NCI-H1048 (cell line): Measurements from ENCODE around the gene ETS1.

Source experiments
- DNase-seq: peaks from one replicate; lab custom pipeline; 2025; lab: John Stamatoyannopoulos, UW

Gene ETS1

DNA sequence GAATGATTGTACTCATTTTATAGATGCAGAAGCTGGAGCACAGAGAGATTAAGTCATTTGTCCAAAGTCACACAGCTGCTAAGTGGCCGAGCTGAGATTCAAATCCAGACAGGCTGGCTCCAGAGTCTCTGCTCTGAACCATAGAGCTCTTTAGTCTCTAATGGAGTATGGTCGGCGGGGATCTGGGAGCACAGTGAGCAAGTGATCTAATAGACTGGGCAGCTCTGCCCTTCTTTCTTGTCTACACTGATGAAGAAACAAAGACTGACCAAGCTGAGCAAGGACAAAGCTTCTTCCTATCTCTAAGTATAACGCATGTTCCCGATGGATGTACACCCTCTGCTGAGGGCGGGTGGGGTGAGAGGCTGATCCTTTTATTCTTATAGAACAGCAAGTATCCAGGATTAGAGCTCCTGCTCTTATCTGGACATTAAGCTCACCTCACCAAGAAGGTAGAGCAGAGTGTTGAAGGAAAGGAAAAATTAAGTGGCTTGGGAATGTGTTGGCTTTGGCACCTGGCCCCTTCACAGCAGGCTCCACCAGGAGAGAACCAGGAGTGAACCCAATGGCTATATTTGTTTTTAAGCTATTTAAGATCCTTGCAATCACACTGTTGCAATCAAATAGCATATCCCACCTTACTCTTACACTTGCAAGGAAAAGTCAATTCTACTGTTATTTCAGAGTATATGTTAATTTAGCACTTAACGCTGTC, 68.7 kb downstream of the ETS1 start:
- no peak for DNase-seq

DNA sequence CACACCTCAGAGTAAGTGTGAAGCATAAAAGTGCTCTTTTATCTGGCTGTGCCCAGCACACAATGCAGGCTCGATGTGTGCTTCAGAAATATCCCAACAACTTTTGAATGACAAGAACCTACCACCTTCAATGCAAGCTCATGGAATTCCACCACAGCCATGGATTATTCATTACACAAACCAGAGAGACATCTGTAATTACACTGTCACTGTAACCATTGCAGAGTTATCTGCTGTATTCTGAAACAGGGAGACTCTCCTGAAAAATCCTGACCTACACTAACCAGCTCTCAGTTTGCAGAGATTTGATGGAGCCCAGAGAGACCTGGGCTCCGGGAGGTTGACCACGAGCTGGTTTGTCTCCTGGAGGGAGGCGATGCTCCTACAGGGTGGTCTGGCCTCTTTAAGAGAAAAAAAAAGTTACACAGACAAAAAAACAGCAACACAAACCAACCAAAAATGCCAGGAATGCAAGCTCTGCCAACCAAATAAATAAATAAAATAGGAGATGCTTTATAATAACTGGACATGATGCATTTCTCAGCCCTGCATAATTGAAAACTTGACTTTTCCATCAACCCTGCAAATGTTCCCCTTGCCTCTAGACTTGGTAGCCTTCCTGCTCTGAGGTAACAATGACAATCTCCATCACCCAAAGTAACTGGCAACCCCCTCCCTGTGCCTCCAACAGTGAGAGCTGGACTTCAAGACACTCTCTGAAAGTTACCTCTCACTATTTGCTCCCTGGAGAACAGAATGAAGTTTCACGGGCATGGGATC, 69.7 kb downstream of the ETS1 start:
- DNase-seq = no peak

DNA sequence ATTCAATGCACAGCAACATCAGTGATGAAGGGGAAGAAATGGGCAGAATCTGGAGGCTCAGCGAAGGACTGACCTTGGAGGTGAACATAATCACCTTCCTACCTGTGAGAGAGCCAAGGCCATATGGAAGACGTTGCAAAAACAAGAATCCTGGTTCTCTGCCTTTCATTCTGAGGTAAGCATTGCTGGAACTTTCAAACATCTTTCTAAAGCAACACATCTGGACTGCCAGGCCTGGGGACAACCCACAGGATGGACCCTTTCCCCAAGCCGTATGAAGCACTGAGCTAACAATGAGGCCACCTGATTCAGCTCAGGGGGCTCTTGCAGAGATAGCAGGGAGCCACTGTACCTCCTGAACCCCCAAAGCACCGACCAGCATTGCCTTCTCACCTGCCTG, 70.5 kb downstream of the ETS1 start:
- DNase-seq = no peak

DNA sequence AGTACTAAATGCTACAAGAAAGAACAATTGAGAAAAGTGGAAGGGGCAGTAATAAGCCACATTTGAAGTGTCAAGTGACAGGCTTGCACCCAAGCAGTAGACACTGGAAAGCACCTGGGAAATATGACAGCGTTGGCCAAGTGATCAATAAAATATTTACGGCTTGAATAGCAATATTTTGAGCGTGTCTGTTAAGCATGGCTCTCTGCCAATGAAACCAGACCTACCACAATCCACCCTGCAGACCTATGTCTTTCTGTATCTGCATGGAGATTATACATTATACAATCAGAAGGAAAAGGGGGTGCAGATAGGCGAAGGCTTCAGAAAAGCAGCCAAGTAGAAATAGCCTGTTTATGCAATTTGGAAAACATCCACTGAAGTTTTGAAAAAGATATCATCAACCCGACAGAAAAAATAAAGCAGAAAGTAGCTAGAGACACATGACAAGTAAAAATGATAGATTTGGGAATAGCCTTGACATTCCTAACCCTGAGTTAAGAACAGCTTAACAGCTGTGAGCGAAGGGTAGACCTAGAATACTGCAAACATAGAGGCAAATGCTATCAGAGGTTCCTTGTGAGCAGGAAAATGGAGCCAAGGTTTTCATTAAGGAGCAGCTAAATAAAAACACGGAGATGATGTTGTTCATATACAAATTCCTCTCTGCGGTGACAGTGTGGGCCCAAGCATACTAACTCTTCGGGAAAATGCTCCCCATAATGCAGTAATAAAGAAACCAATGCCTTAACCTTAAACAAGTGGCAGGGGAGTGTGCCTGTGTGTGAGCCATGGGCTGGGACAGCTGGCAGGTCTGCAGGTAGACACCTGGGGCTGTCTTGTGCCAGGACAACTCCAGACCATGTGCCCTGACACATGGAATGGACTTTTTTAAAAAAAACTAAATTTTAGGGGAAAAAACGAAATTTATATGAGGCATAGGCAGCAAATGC, 71.3 kb downstream of the ETS1 start:
- DNase-seq = no peak

DNA sequence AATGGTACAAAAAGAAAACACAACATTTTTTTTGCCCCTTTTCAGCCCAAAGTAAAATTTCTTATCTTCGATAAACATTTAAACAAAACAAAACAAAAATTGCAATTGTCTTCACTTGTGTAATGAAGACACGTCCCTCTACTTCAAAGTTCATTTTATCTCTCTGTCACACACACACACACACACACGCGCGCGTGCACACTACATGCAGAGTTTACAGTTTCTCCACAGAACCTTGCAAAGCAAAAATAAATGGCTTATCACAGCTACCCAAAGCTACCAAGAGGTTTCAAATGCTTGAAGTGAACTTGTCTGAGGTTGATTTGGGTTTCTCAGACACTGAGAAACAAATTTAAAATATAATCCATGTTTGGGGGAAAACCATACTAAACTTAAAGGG, 72.3 kb downstream of the ETS1 start:
- no peak for DNase-seq

DNA sequence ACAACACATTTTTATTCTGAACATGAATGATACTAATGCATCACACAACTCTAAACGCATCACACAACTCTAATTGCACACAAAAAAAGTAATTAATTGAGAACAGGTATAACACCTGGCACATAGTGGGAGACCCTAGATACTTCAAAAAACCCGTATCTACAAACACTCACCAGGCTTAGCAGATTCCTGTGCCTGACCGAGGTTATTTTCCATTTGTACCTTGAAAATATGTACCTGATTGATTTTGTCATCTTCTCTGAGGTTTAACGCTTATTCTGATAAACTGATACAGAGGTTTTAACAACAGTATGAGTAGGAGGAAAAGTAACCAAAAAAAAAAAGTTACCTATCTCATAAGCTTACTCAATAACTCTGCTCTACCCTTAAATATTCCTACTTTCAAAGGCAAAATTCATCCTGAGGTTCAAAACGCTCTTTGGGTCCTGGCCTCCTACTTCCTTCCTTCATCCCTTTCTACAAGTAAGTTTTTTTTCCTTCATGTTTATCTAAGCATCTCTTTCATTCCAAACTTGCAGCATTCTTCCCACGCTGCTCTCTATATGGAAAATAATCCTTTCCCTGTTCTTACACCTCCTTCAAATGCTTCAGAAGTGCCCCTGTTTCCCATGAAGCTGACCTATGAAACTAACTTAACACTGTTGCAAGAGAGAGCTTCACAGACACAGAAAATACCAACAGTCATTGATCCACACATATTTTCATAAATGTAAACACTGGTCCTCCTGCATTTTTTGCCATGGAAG, 73.3 kb downstream of the ETS1 start:
- DNase-seq = no peak

DNA sequence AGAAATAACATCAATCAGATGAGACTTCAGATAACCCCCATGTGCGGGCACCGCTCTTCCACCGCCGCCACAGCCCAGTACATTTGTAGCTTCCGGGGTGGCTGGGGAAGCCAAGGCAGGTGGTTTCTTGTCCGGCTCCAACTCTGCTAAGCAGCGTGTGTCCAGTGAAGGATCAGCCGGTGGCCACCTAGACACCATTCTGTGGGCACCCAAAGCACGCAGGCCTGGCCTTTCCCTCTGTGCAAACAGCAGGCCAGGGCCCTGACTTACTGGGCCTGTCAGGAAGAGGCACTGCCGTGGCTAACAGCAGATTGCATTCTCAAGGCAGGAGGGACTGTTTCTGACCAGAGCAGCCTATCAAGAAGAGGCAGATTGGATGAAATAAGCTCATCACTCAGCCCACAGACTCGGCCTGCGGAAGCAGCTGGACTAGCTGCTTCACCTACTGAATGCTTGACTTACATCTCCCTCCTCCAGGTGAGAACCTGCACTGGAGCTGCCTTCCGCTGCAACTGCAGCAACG, 74.8 kb downstream of the ETS1 start:
- DNase-seq = no peak

DNA sequence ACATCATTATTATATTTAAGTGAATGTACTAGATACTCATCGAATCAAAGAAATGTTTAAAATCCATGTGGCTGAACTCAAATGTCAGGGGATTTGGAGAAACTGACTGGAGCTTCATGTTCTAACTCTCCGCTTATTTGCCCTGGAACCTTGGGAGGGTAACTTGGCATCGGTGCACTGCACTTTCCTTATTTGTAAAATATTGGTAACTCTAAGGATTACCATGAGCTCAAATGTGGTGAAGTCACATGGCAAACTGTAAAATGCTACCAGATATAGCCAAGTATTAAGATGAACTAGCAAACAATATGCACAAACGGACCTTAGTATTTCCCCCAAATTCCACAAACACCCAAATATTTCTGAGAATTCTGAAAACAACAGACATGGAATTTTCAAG, 75.6 kb downstream of the ETS1 start:
- no peak for DNase-seq

DNA sequence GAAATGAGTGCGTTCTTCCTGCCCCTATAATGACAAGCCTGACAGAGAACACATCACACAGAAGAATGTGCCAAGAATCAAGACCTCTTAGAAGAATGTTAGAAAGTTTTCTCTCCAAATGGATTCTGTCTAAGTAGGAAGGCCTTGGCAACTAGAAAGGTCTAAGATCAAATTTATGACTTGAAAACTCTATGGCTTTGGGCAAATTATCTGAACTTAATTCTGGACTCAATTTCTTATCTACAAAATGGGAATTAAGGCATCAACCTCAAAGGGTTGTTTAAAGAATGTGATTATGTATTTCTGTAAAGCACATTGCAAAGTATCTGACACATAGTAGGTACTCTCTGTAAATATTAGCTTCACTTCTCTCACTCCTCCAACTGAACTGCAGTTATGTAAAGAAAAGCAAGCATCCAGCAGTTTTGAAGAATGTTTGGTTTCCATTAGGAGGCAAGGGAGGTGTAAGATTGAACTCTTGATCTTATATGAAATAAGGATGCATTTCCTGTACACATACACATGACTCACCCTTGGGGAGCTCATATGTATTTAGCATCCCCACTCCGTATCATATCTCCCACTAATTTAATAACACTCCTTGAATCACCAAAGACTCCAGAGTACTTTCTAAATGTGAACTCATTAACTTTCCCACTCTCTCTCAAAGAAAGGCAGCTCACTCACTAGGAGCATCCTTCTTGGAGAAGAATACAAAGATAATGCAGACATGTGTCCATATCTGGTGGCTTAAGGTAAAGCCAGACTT, 77.6 kb downstream of the ETS1 start:
- no peak for DNase-seq

DNA sequence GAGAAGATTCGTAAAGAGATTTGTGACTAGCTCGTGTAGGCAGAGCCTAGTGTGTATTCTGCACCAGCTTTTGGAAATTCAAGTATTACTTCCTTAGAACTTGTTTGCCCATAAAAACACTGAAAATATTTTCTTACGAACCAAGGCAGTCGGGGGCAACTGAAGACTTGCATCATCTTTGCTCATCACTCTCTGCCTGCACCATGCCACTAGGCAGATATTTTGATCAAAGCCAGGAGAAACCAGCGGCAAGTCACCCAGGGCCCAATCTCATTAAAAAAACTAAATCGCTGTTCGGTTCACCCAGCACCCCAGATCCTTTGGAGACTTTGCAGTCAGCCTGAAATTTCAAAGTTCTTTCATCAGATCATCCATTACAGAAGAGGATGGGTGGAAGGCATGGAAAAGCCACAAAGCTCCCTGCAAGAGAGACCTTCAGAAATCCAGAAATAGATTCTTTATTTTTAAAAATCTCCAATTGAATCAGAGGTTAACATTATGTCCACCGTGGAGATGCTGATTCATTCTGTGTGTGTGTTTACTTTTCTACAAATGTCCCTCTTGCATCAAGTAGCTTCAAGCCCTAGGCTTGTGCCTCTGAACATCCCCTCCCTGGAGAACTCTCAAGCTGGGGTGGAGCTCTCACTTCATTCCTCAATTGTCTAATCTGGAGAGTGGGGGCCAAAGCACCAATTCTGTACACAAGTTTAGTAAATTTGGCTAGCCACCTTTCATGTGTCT, 78.4 kb downstream of the ETS1 start:
- DNase-seq = no peak

DNA sequence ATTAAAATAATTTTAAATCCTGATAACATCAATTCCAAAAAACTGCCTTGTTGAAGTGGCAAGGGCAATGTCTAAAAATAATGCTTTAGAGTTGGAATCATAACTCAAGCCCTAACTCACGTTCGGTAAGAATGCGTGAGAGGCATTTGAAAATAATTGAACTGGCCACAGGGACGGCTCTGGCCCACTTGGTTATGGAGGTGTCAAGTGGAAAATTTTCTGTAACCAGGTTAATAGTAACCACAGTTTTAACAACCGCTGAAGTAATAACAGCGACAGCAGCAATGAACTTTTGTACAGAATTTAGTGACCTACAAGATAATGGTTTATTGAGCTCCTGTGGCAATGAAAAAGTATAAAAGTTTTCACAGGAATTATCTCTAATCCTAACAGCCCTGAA, 79.4 kb downstream of the ETS1 start:
- DNase-seq = no peak

DNA sequence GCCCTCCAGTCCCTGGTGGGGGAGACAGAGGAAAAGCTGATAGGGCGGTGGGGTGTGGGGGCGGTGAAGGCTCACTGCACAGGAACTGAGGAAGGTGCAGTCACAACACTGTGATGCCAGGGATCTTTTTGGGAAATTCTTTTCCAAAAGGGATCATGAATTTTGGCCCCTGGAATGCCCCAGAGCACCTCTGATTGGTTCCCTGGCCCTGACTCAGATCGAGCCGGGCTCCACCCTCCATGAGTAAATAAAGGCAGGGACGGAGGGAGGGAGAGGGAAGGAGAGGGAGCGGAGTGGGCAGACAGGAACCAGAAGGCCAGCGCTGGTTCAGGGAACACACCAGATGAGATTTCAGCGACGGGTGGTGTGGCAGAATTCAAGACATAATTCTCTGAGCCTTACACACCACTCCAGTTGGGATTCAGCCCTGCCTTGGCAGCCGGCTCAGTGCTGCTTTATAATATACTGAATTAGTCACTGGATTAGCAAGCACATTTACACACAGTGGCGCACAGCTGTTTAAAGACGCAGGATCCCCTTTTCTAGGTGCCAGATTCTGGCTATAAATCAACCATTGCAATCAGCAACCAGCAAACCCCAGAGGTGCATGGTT, 80.3 kb downstream of the ETS1 start:
- DNase-seq = no peak

DNA sequence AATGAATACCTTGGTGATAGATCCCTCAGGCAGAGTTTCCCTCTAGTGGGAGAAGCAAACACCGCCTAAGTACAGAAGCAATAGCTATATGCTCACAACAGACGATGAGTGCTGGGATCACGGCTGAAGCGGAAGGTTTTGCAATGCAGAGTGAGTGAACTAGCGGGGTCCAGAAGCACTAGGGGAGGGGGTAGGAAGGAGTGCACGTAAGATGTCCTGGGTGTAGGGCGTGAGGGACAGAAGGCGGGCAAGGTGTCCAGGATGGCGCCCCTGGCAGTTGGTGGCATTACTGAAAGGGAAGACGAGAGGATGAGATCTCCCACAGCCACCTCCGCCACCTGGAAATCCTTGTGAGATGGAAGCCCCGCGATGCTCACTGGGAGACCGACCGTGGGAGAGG, 81.0 kb downstream of the ETS1 start:
- DNase-seq = no peak

DNA sequence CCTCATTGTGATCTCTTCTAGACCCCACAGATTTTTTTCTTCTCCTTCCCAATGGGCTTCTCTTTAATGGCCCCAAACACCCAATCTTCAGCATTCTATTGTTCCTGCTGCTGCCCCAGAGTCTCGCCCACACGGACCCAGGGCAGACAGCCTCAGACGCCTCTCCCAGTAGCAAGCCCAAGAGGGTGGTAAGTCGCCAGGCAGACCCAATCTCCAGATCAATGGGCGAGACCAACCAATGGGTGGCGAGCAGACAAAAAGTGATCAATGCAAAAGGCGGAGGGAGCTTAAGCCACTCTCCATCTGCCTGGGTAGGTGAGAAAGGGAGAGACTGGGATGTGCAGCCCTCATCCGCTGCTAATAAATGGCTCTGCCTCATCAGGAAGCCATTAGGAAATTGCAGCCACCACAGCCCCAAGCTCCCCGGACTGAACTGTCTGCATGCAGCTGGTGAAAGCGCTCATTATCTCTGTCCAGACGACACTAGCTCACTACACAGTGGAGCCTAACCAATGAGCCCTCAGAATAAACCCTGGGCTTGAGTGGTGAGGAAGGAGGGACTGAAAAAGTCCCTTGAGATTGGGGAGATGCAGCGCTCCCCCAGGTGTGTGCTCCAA, 81.8 kb downstream of the ETS1 start:
- DNase-seq = no peak

DNA sequence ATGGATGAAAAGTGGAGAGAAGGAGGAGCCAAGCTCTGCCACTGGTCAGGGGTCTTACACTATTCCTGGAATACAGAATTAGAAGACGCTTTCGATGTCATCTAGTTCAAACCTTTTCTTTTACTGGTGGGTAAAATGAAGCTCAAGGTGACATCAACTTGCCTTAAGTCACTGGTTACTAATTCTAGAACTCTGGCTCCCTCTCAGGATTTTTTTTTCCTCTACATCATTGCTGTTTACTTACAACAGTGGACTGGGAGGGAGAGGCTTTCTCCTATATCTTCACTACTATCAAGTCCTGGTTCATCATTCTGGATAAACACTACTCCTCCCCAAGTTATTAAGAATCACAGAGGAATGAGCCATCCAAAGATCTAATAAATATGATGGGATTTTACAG, 82.9 kb downstream of the ETS1 start:
- no peak for DNase-seq

DNA sequence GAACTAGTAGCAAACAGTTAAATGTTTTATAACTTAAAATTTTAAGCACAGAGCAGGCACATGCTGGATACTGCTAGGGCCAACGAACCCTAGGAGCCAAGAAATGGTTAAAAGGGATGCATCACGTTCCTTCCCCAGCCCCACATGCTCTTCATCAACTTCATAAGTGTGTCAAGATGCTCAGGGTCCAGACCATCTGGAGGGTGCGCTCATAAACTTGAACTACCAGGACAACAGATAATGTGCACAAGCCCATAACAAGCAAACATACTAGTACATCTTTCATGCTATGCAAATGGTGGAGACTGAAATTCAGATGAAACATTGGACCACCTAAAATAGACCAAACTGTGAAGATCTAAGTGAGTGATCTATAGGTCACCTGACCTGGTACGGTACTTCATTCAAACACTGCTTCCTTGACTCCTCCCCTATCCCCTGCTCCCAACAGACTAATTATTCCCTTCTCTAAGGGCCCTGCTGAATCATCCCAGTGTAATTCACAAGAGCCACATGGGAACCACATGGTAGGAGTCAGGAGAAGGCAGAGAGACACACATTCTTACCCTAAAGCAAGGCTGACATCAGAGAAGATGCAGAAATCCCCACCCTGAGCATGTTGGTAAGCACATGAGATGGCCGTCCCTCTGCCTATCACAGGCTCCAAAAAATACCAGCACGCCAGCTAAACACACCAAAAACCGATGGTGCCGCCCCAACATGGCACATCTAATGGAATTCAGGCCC, 83.9 kb downstream of the ETS1 start:
- DNase-seq = no peak

DNA sequence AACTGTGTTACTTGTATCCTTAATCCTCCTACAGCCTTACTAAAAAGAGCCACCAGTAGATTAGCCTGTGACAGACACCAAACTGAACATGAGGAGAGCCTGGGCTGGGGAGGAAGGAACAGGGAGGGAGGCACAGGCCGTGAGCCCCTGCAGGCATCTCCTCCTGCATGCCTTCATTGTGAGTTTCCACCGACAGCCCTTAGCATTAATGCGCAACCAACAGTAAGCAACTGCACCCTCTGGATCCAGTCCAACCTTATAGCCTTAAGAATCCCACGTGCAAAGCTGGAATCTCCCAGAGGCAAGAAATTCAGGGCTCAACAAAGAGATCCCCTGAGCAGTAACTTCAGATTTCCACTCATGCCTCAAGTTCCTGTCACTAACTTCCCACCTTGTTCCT, 84.6 kb downstream of the ETS1 start:
- no peak for DNase-seq
